ENCODE results near the gene HDAC3. TPM values are rescaled to one million over a fixed set of nuclear protein-coding genes. Genes with fewer than 3 reads are reported as not detected.

Gene HDAC3
- total RNA-seq, 1 donor from 2014 or later = 44.7 TPM

GRCh38 chr5:141574122-141574510 lies 62.5 kb downstream of the HDAC3 start:
- Histone ChIP-seq H3K4me1 (no peaks in the 10 kb centered on the region), H3K27me3 (no peaks in the 10 kb centered on the region), H3K27ac (no peak overlapping the region), H3K4me3 (no peak overlapping the region), H3K36me3 (peaks cover 10 to 83% of the 10 kb centered on the region in 2 donors), H3K9me3 (no peaks in the 10 kb centered on the region)
- TF ChIP-seq CTCF (IDR thresholded peaks at IDR 0.05) = no peak
- TF ChIP-seq POLR2A (IDR thresholded peaks at IDR 0.05) = no peak
- TF ChIP-seq POLR2AphosphoS5 (IDR thresholded peaks at IDR 0.05; ENCODE audit: insufficient read depth in 1 of 2, low read depth in 1 of 2) = no peak
- DNase-seq (ENCODE audit: extremely low spot score in 2 of 2) = no peak
- intact Hi-C loops (cut with DNase I) = no loop called here

- peaks cover 10 to 84% of the 10 kb centered on the region in 2 donors for H3K36me3 ChIP-seq
- intact Hi-C loops (cut with DNase I) = no loop called here
These were observed 63.0 kb downstream of the HDAC3 start for GRCh38 chr5:141573489-141574121.

More at GRCh38 chr5:141573489-141574121, 63.0 kb downstream of the HDAC3 start:
- no peak overlapping the region for H3K27ac ChIP-seq
- TF ChIP-seq POLR2A (IDR thresholded peaks at IDR 0.05) (no peak), POLR2AphosphoS5 (IDR thresholded peaks at IDR 0.05; ENCODE audit: insufficient read depth in 1 of 2, low read depth in 1 of 2) (no peak), CTCF (IDR thresholded peaks at IDR 0.05) (no peak)
- DNase-seq (ENCODE audit: extremely low spot score in 2 of 2) = no peak
- no peaks in the 10 kb centered on the region for H3K9me3 ChIP-seq
- no peaks in the 10 kb centered on the region for H3K4me1 ChIP-seq
- H3K4me3 ChIP-seq = no peak overlapping the region
- no peaks in the 10 kb centered on the region for H3K27me3 ChIP-seq

Small RNA genes lying within 50 kb of the gene (small RNA-seq; reads per million reads assigned to genes)
- gene RPS27AP10 = not detected

Other genes starting within 250 kb of the HDAC3 start
- gene PCDHGB4, start 249.2 kb downstream of the HDAC3 start, total RNA-seq = 10.3 TPM
- gene PCDHGA8, start 244.2 kb downstream of the HDAC3 start, total RNA-seq = 6.4 TPM
- 15.0 TPM for gene PCDHGB5, start 238.9 kb downstream of the HDAC3 start, total RNA-seq
- 8.8 TPM for gene PCDHGA9, start 234.1 kb downstream of the HDAC3 start, total RNA-seq
- gene PCDHGB6, start 228.8 kb downstream of the HDAC3 start, total RNA-seq = 12.5 TPM
- gene PCDHGA10, start 223.9 kb downstream of the HDAC3 start, total RNA-seq = 10.6 TPM
- 14.2 TPM for gene PCDHGB7, start 219.2 kb downstream of the HDAC3 start, total RNA-seq
- 6.6 TPM for gene PCDHGA11, start 215.8 kb downstream of the HDAC3 start, total RNA-seq
- 10.6 TPM for gene PCDHGA12, start 206.3 kb downstream of the HDAC3 start, total RNA-seq
- 78.3 TPM for gene PCDHGC3, start 160.9 kb downstream of the HDAC3 start, total RNA-seq
- gene PCDHGC4, start 151.8 kb downstream of the HDAC3 start, total RNA-seq = 4.9 TPM
- gene PCDHGC5, start 147.8 kb downstream of the HDAC3 start, total RNA-seq = 3.4 TPM
- 64.1 TPM for gene DIAPH1, start 17.8 kb downstream of the HDAC3 start, total RNA-seq
- gene RELL2, start 148 bp upstream of the HDAC3 start, total RNA-seq = 5.6 TPM
- gene FCHSD1, start 14.6 kb upstream of the HDAC3 start, total RNA-seq = 42.2 TPM
- 13.3 TPM for gene ARAP3, start 45.4 kb upstream of the HDAC3 start, total RNA-seq
- gene PCDH1, start 241.6 kb upstream of the HDAC3 start, total RNA-seq = 38.8 TPM

All from vagina (tissue), 2 donors.